Astrocyte (in vitro differentiated cells and primary cell): ENCODE data around the gene PLXND1. TPM values are rescaled to one million over a fixed set of nuclear protein-coding genes. Genes with fewer than 3 reads are reported as not detected.

ENCODE experiments used
- DNase-seq: peaks from one replicate; pipeline ENCODE4 v3.0.0-alpha.2; 2010; ENCODE audit warnings: low read depth
- FAIRE-seq: peaks from 2 replicates; lab custom pipeline; 2011; peaks lifted over from hg19 to GRCh38; lab: Jason Lieb, UNC
- H2AFZ ChIP-seq: 2 replicates; pipeline ENCODE4 v1.6.0; 2012; ENCODE audit warnings: low read depth, low read length, inconsistent platforms
- H3K27ac ChIP-seq: 2 replicates; pipeline ENCODE4 v1.5.1; 2011; ENCODE audit warnings: low read depth, low read length, inconsistent platforms
- H3K27me3 ChIP-seq: 2 replicates; pipeline ENCODE4 v1.6.0; 2011; ENCODE audit warnings: low read length, inconsistent platforms; ENCODE audit not compliant: insufficient read depth
- H3K36me3 ChIP-seq: 2 replicates; pipeline ENCODE4 v1.5.1; 2011; ENCODE audit warnings: low read length, inconsistent platforms; ENCODE audit not compliant: insufficient read depth
- H3K4me1 ChIP-seq: 2 replicates; pipeline ENCODE4 v1.5.1; 2011; ENCODE audit warnings: low read length, inconsistent platforms; ENCODE audit not compliant: insufficient read depth
- H3K4me2 ChIP-seq: 2 replicates; pipeline ENCODE4 v1.6.0; 2012; ENCODE audit warnings: low read length, inconsistent platforms
- H3K4me3 ChIP-seq: 2 replicates; pipeline ENCODE4 v1.5.1; 2011; ENCODE audit warnings: low read depth, mild to moderate bottlenecking, low read length, inconsistent platforms; ENCODE audit not compliant: insufficient read depth
- H3K79me2 ChIP-seq: 2 replicates; pipeline ENCODE4 v1.6.0; 2012; ENCODE audit warnings: mild to moderate bottlenecking, low read length, inconsistent platforms; ENCODE audit not compliant: insufficient read depth
- H3K9ac ChIP-seq: 2 replicates; pipeline ENCODE4 v1.6.0; 2012; ENCODE audit warnings: mild to moderate bottlenecking, low read length, inconsistent platforms
- H3K9me3 ChIP-seq: 2 replicates; pipeline ENCODE4 v1.5.1; 2012; ENCODE audit warnings: low read depth, mild to moderate bottlenecking, low read length, inconsistent platforms; ENCODE audit not compliant: insufficient read depth
- H4K20me1 ChIP-seq: 2 replicates; pipeline ENCODE4 v1.6.0; 2012; ENCODE audit warnings: low read length, inconsistent platforms; ENCODE audit not compliant: insufficient read depth
- H3K27ac Mint-ChIP-seq: one replicate; pipeline ENCODE4 v1.8.0; 2021; ENCODE audit warnings: mild to moderate bottlenecking, mixed read lengths; ENCODE audit not compliant: unreplicated experiment
- H3K27me3 Mint-ChIP-seq: one replicate; pipeline ENCODE4 v1.8.0; 2021; ENCODE audit warnings: low read depth, mixed read lengths; ENCODE audit not compliant: unreplicated experiment
- H3K36me3 Mint-ChIP-seq: one replicate; pipeline ENCODE4 v1.8.0; 2021; ENCODE audit warnings: low read depth, mixed read lengths; ENCODE audit not compliant: unreplicated experiment
- H3K4me1 Mint-ChIP-seq: one replicate; pipeline ENCODE4 v1.8.0; 2021; ENCODE audit warnings: low read depth, mixed read lengths; ENCODE audit not compliant: unreplicated experiment
- H3K4me3 Mint-ChIP-seq: one replicate; pipeline ENCODE4 v1.8.0; 2021; ENCODE audit warnings: mild to moderate bottlenecking, moderate library complexity, mixed read lengths; ENCODE audit not compliant: unreplicated experiment
- H3K9me3 Mint-ChIP-seq: one replicate; pipeline ENCODE4 v1.8.0; 2021; ENCODE audit warnings: mild to moderate bottlenecking, mixed read lengths; ENCODE audit not compliant: unreplicated experiment
- EZH2 ChIP-seq: IDR thresholded peaks from 2 replicates; pipeline ENCODE4 v1.6.1; 2012; ENCODE audit warnings: mild to moderate bottlenecking, low read length, inconsistent platforms; ENCODE audit not compliant: insufficient read depth
- total RNA-seq: library from RNA; stranded (reverse); gene quantifications from 2 replicates; pipeline ENCODE4 v1.2.1, GENCODE V29; 2021
- TF ChIP-seq, protein P1 (sequence below): IDR thresholded peaks from 2 replicates; pipeline ENCODE4 v1.5.1; 2011; ENCODE audit warnings: low read depth, mild to moderate bottlenecking, inconsistent platforms, low read length, moderate library complexity; ENCODE audit not compliant: insufficient read depth

Gene PLXND1
- total RNA-seq, 1 donor from 2014 or later: 184 TPM

DNA sequence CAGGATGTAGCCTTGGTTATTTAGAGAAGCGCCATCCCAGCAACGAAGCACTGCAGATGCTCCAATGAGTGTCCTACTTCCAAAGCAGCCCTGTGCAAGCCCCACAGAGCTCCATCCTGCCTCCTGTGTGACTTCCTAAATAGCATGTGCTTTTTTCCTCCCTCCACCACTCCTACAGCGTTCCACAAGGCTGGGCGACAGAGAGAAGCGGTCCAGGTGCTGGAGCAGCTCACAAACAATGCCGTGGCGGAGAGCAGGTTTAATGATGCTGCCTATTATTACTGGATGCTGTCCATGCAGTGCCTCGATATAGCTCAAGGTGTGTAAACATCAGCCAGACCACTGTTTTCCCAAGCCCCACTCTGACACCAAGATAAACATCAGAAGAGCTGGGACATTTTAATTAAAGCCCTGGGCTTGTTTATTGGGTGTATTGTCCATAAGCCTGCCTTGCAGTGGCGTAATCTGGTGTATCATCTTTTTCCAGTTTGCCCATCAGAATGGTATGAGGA lies 100.2 kb downstream of the PLXND1 start:
- Histone ChIP-seq H4K20me1 (no peaks in the 10 kb centered on the region), H3K4me1 (no peaks in the 10 kb centered on the region), H3K9me3 (no peaks in the 10 kb centered on the region), H3K36me3 (peaks cover 4% of the 10 kb centered on the region), H3K27ac (no peak overlapping the region), H3K4me2 (no peak overlapping the region), H3K9ac (no peak overlapping the region), H3K27me3 (no peaks in the 10 kb centered on the region), H2AFZ (no peak overlapping the region), H3K4me3 (no peak overlapping the region), H3K79me2 (no peaks in the 10 kb centered on the region)
- Mint-ChIP-seq H3K27me3 (no peaks in the 10 kb centered on the region), H3K4me3 (no peak overlapping the region), H3K9me3 (no peaks in the 10 kb centered on the region), H3K27ac (peak overlapping the region; percentile 41), H3K36me3 (peaks cover 30% of the 10 kb centered on the region), H3K4me1 (peaks cover 9% of the 10 kb centered on the region)
- FAIRE-seq (no peak), DNase-seq (no peak)
- TF ChIP-seq, protein P1, sequence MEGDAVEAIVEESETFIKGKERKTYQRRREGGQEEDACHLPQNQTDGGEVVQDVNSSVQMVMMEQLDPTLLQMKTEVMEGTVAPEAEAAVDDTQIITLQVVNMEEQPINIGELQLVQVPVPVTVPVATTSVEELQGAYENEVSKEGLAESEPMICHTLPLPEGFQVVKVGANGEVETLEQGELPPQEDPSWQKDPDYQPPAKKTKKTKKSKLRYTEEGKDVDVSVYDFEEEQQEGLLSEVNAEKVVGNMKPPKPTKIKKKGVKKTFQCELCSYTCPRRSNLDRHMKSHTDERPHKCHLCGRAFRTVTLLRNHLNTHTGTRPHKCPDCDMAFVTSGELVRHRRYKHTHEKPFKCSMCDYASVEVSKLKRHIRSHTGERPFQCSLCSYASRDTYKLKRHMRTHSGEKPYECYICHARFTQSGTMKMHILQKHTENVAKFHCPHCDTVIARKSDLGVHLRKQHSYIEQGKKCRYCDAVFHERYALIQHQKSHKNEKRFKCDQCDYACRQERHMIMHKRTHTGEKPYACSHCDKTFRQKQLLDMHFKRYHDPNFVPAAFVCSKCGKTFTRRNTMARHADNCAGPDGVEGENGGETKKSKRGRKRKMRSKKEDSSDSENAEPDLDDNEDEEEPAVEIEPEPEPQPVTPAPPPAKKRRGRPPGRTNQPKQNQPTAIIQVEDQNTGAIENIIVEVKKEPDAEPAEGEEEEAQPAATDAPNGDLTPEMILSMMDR: no peak

- H3K4me1 ChIP-seq: no peaks in the 10 kb centered on the region
- Mint-ChIP-seq H3K9me3 (no peaks in the 10 kb centered on the region), H3K36me3 (peaks cover 27% of the 10 kb centered on the region), H3K27me3 (no peaks in the 10 kb centered on the region), H3K27ac (no peak overlapping the region), H3K4me1 (peaks cover 10% of the 10 kb centered on the region), H3K4me3 (no peak overlapping the region)
- H3K36me3 ChIP-seq: peaks cover 4% of the 10 kb centered on the region
- no peak overlapping the region for H3K9ac ChIP-seq
- no peaks in the 10 kb centered on the region for H4K20me1 ChIP-seq
- H2AFZ ChIP-seq: no peak overlapping the region
- H3K4me2 ChIP-seq: no peak overlapping the region
- H3K27me3 ChIP-seq: no peaks in the 10 kb centered on the region
- no peak overlapping the region for H3K4me3 ChIP-seq
- DNase-seq (no peak), FAIRE-seq (no peak)
- H3K9me3 ChIP-seq: no peaks in the 10 kb centered on the region
- TF ChIP-seq, protein P1: no peak
- no peak for TF ChIP-seq EZH2
- no peak overlapping the region for H3K27ac ChIP-seq
- no peaks in the 10 kb centered on the region for H3K79me2 ChIP-seq
These were observed 101.1 kb downstream of the PLXND1 start for GRCh38 chr3:129505341-129505740.

Other genes with a start within 250 kb of the PLXND1 start
- 0.14 and 0.26 TPM in 2 replicates for gene EFCAB12, start 178.0 kb downstream of the PLXND1 start, total RNA-seq
- 22.3 and 22.8 TPM in 2 replicates for gene MBD4, start 166.7 kb downstream of the PLXND1 start, total RNA-seq
- gene IFT122, start 166.5 kb downstream of the PLXND1 start, total RNA-seq: 17.7 and 19.9 TPM in 2 replicates
- not detected in 2 replicates for gene RHO, start 78.0 kb downstream of the PLXND1 start, total RNA-seq
- not detected in 2 replicates for gene H1-8, start 63.5 kb downstream of the PLXND1 start, total RNA-seq